Activated B cell treated with CpG ODN at 0.5 μM for 24 hours (primary cell): ENCODE results near the gene MPZL1. TPM values are rescaled to one million over a fixed set of nuclear protein-coding genes. Genes with fewer than 3 reads are reported as not detected.
"Not testable (repeated sequence)": the region's sequence is repeated elsewhere in the genome, so short reads cannot be mapped to it uniquely, and the experiment has no call there.

Source experiments
- ATAC-seq: fragments of 200-7000 bp; cut with Tn5 transposase; one replicate; pipeline ENCODE4 v1.10.0; 2021; ENCODE audit warnings: low read depth, mild to moderate bottlenecking, moderate library complexity
- CTCF ChIA-PET: fragments of 350-600 bp; sonication (Branson Sonifier 250); formaldehyde crosslinking; loops from one replicate; lab custom pipeline; 2021; ENCODE audit warnings: antibody characterized with exemption; lab: Charles Lee
- POLR2A ChIA-PET: fragments of 350-600 bp; sonication (Branson Sonifier 250); formaldehyde crosslinking; loops from one replicate; lab custom pipeline; 2021; ENCODE audit warnings: antibody characterized with exemption; lab: Charles Lee
- DNase-seq: peaks from one replicate; pipeline ENCODE4 v3.0.0; 2022
- H3K27ac Mint-ChIP-seq: one replicate; pipeline ENCODE4 v1.8.0; 2020; ENCODE audit warnings: mixed read lengths
- H3K27me3 Mint-ChIP-seq: one replicate; pipeline ENCODE4 v1.8.0; 2021; ENCODE audit warnings: mixed read lengths
- H3K36me3 Mint-ChIP-seq: one replicate; pipeline ENCODE4 v1.8.0; 2021; ENCODE audit warnings: low read depth, mixed read lengths
- H3K4me1 Mint-ChIP-seq: one replicate; pipeline ENCODE4 v1.8.0; 2021; ENCODE audit warnings: mixed read lengths
- H3K4me3 Mint-ChIP-seq: one replicate; pipeline ENCODE4 v1.8.0; 2020; ENCODE audit warnings: mild to moderate bottlenecking, mixed read lengths
- H3K9me3 Mint-ChIP-seq: one replicate; pipeline ENCODE4 v1.8.0; 2020; ENCODE audit warnings: mixed read lengths
- intact Hi-C: fragments of 100-400 bp; cut with micrococcal nuclease; formaldehyde crosslinking; loops from one replicate; pipeline ENCODE4 v1.15.1; 2024
- total RNA-seq: library from RNA; stranded (reverse); gene quantifications from 2 replicates; pipeline ENCODE4 v1.2.3, GENCODE V29; 2022
- TF ChIP-seq, protein P1 (sequence below): fragments of 200-600 bp; IDR thresholded peaks from one replicate; pipeline ENCODE4 v1.8.0; 2022; ENCODE audit warnings: antibody characterized with exemption, mild to moderate bottlenecking

The MPZL1 gene
- total RNA-seq, 1 donor from 2014 or later: 27.2 TPM

DNA sequence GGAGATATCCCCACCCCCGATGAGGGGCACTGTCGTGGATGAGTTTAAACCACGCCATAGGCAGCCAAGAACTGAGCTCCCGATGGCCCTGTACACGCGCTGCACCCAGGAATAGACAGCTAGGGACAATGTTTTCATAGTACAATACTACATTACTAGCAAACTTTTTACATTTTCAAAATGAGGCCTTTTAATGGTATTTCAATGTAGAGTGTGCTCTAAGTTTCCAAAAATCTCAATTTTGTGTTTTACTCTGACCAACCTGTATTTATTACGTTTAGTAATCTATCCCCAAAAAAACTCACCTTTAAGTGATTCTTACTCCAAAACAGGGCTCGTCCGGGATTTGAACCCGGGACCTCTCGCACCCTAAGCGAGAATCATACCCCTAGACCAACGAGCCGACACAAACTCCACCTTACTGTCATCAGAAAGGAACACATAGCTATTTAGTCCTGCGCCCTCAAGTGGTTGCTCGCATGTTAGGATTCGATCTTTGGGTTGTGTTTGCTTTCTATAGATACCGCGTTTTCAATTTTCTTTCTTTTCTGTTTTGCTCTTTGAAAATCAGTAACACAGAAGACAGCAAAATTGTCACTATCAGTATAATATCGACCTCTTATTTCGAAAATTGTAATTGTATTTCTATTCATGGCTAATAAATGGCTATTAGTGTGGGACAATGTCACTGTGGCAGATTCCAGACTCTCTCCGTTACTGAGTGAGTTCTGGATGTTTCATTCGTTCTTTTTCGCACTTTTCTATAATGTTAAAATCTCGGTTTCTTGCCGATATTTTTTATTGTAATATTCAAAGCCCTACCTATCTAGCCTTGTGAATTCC is 6.4 kb upstream of the MPZL1 start:
- H3K9me3 Mint-ChIP-seq: no peaks in the 10 kb centered on the region
- H3K4me1 Mint-ChIP-seq: peaks cover 68% of the 10 kb centered on the region
- peaks cover 12% of the 10 kb centered on the region for H3K36me3 Mint-ChIP-seq
- ATAC-seq (peak; percentile 51), DNase-seq (peak; percentile 69)
- ChIA-PET CTCF (interaction anchor here (0.6 to 5.3 kb wide), 11 partner anchors 9 to 367 kb away, joined by 3 to 25 read pairs (median 5); no protein-coding TSS in a partner anchor), POLR2A (interaction anchor here (0.8 to 2.8 kb wide), 15 partner anchors 8 to 221 kb away, joined by 3 to 21 read pairs (median 4); partner anchors contain the start of genes DCAF6 and MPC2)
- H3K27ac Mint-ChIP-seq: peak overlapping the region; percentile 98
- H3K4me3 Mint-ChIP-seq: peak overlapping the region; percentile 85
- TF ChIP-seq, protein P1, sequence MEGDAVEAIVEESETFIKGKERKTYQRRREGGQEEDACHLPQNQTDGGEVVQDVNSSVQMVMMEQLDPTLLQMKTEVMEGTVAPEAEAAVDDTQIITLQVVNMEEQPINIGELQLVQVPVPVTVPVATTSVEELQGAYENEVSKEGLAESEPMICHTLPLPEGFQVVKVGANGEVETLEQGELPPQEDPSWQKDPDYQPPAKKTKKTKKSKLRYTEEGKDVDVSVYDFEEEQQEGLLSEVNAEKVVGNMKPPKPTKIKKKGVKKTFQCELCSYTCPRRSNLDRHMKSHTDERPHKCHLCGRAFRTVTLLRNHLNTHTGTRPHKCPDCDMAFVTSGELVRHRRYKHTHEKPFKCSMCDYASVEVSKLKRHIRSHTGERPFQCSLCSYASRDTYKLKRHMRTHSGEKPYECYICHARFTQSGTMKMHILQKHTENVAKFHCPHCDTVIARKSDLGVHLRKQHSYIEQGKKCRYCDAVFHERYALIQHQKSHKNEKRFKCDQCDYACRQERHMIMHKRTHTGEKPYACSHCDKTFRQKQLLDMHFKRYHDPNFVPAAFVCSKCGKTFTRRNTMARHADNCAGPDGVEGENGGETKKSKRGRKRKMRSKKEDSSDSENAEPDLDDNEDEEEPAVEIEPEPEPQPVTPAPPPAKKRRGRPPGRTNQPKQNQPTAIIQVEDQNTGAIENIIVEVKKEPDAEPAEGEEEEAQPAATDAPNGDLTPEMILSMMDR: peak; percentile 68
- intact Hi-C loops: loop anchor here (1.0 to 10.0 kb wide), 8 partner anchors 8 to 1979 kb away; partner anchors contain the start of genes DCAF6, POU2F1 and TIPRL
- peaks cover 7% of the 10 kb centered on the region for H3K27me3 Mint-ChIP-seq

DNA sequence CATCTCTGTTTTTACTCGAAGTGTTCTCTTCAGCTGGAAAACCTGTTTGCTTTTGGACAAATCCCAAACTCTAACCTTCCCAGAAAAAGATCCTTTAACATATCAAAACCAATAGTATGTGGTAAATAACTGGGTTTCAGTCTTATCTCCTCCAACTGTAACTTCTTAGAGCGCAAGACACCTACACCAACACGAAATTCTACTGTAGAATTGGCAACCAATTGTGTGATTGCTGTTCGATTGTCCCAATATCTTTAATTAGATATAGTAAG is 5.8 kb upstream of the MPZL1 start:
- H3K27ac Mint-ChIP-seq: peak overlapping the region; percentile 98
- H3K36me3 Mint-ChIP-seq: peaks cover 12% of the 10 kb centered on the region
- DNase-seq (no peak), ATAC-seq (no peak)
- peaks cover 70% of the 10 kb centered on the region for H3K4me1 Mint-ChIP-seq
- peak overlapping the region; percentile 85 for H3K4me3 Mint-ChIP-seq
- ChIA-PET CTCF (interaction anchor here (0.7 to 5.3 kb wide), 8 partner anchors 8 to 366 kb away, joined by 3 to 25 read pairs (median 6); no protein-coding TSS in a partner anchor), POLR2A (interaction anchor here (0.7 to 2.8 kb wide), 10 partner anchors 9 to 221 kb away, joined by 3 to 21 read pairs (median 6); partner anchors contain the start of genes DCAF6 and MPC2)
- TF ChIP-seq, protein P1: no peak
- no peaks in the 10 kb centered on the region for H3K9me3 Mint-ChIP-seq
- peaks cover 7% of the 10 kb centered on the region for H3K27me3 Mint-ChIP-seq
- intact Hi-C loops: loop anchor here (1.0 to 10.0 kb wide), 8 partner anchors 9 to 1979 kb away; partner anchors contain the start of genes DCAF6, POU2F1 and TIPRL

DNA sequence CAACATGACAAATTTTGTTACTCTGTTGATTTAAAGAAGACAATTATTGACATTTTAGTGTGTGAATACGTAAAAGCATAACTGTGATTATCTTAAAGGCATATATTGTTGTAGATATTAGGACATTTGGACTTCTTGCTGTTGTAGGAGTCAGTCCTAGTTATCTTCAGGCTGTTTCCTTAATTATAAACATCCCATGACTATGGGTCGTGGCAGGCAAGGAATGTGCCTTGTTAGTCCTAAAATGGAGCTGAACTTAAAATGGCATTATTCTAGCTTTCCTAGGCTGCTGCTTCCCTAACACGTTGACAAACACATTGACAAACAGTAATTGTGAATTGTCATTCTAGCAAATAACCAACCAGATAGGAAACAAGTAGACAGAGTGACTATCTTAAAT is 4.4 kb upstream of the MPZL1 start:
- DNase-seq (no peak), ATAC-seq (no peak)
- peak overlapping the region; percentile 98 for H3K27ac Mint-ChIP-seq
- peaks cover 17% of the 10 kb centered on the region for H3K36me3 Mint-ChIP-seq
- H3K4me1 Mint-ChIP-seq: peaks cover 76% of the 10 kb centered on the region
- peak overlapping the region; percentile 85 for H3K4me3 Mint-ChIP-seq
- TF ChIP-seq, protein P1: no peak
- H3K9me3 Mint-ChIP-seq: no peaks in the 10 kb centered on the region
- H3K27me3 Mint-ChIP-seq: peaks cover 7% of the 10 kb centered on the region
- ChIA-PET CTCF (interaction anchor here (5.3 kb wide), 1 partner anchor 36 kb away, joined by 17 read pairs; no protein-coding TSS in a partner anchor), POLR2A (interaction anchor here (1.5 kb wide), 1 partner anchor 84 kb away, joined by 3 read pairs; no protein-coding TSS in a partner anchor)
- intact Hi-C loops: loop anchor here (10.0 kb wide), 2 partner anchors 263 to 1977 kb away; no protein-coding TSS in a partner anchor

DNA sequence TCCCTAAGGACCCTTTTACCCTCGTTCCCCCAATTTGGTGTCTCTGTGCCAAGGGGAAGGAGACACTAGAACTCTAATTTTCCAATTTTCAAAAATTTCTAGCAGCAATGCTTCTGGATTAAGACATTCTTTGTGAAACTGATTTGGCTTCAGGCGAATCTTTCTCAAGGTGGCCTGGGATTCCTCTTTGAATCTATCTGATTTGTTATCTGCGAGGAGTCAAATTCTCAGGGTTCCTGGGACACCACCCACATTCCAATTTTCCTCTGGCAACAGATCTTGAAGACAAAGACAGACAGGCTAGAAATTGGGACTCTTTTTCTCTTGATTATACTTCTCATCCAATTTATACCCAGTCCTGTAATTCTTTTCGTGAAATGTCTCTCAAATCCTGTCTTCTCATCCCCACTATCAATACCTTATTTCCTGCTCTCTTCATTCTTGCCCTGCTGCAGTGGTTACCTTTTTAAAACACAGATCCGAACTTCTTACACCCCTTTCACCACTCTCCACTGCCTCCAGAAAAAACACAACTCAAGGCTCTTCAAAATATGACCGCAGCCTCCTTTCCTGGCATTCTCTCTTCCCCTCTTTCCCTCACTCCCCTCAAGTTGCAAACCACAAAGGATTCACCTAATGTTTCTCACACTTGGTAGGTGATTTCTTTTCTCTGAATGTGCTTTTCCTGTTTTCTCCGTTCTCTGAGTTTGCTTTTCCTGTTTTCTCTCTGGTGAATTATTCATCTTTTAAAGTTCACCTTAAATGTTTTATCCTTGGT is 2.7 kb upstream of the MPZL1 start:
- DNase-seq (no peak), ATAC-seq (no peak)
- TF ChIP-seq, protein P1: no peak
- Mint-ChIP-seq H3K4me1 (peaks cover 78% of the 10 kb centered on the region), H3K36me3 (peaks cover 17% of the 10 kb centered on the region), H3K27ac (peak overlapping the region; percentile 96), H3K27me3 (peaks cover 7% of the 10 kb centered on the region), H3K9me3 (no peaks in the 10 kb centered on the region), H3K4me3 (peak overlapping the region; percentile 50)
- ChIA-PET CTCF (no interaction called here), POLR2A (interaction anchor here (1.2 to 1.4 kb wide), 2 partner anchors 10 to 12 kb away, joined by 3 to 6 read pairs; no protein-coding TSS in a partner anchor)
- intact Hi-C loops: loop anchor here (10.0 kb wide), 2 partner anchors 264 to 1976 kb away; no protein-coding TSS in a partner anchor

DNA sequence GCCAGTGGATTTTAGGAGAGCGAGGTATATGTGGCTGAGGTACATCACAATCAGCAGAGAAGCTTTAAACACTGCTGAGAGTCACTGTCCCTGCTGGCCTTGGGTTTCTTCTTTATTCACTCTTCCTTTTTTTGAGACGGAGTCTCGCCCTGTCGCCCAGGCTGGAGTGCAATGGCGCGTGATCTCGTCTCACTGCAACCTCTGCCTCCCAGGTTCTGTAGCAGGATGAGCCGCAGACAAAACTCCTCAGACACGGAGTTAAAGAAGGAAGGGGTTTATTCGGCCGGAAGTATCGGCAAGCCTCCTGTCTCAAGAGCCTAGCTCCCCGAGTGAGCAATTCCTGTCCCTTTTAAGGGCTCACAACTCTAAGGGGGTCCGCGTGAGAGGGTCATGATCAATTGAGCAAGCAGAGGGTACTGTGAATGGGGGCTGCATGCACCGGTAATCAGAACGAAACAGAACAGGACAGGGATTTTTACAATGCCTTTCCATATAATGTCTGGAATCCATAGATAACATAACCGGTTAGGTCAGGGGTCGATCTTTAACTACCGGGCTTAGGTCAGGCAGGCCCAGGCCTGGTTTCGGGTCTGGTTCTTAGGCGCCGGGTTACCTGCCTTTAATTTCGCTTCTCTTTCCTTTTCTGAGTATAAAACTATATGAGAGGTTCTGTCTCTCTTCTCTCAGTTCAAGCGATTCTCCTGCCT is 1.9 kb upstream of the MPZL1 start:
- peaks cover 11% of the 10 kb centered on the region for H3K36me3 Mint-ChIP-seq
- H3K4me3 Mint-ChIP-seq: peak overlapping the region; percentile 94
- peak; percentile 25 for DNase-seq
- peak overlapping the region; percentile 96 for H3K27ac Mint-ChIP-seq
- POLR2A ChIA-PET: interaction anchor here (1.4 kb wide), 1 partner anchor 11 kb away, joined by 6 read pairs; no protein-coding TSS in a partner anchor
- intact Hi-C loops: loop anchor here (5.0 to 10.0 kb wide), 5 partner anchors 265 to 1975 kb away; partner anchors contain the start of genes BLZF1, NME7 and TADA1
- CTCF ChIA-PET, H3K9me3 Mint-ChIP-seq, H3K27me3 Mint-ChIP-seq, ATAC-seq: not testable (repeated sequence)
- H3K4me1 Mint-ChIP-seq: peaks cover 78% of the 10 kb centered on the region
